HEK293 (cell line): ENCODE results near the gene SHLD1.

Experiments
- MYNN ChIP-seq: fragments of 450-650 bp; formaldehyde crosslinking; IDR thresholded peaks from 2 replicates; pipeline ENCODE4 v1.5.1; 2016; ENCODE audit warnings: missing biosample characterization, missing genetic modification characterization, borderline replicate concordance
- SP7 ChIP-seq: fragments of 450-650 bp; formaldehyde crosslinking; IDR thresholded peaks from 2 replicates; pipeline ENCODE4 v1.5.1; 2016; ENCODE audit warnings: missing biosample characterization, missing genetic modification characterization
- ZBTB17 ChIP-seq: fragments of 450-650 bp; formaldehyde crosslinking; IDR thresholded peaks from 2 replicates; pipeline ENCODE4 v1.5.1; 2016; ENCODE audit warnings: missing biosample characterization, missing genetic modification characterization
- ZBTB20 ChIP-seq: fragments of 450-650 bp; formaldehyde crosslinking; IDR thresholded peaks from 2 replicates; pipeline ENCODE4 v1.5.1; 2016; ENCODE audit warnings: missing biosample characterization, missing genetic modification characterization
- ZNF140 ChIP-seq: fragments of 450-650 bp; formaldehyde crosslinking; IDR thresholded peaks from 2 replicates; pipeline ENCODE4 v1.5.1; 2016; ENCODE audit warnings: missing biosample characterization, missing genetic modification characterization
- ZNF37A ChIP-seq: fragments of 450-650 bp; IDR thresholded peaks from 2 replicates; pipeline ENCODE4 v1.5.1; 2018; ENCODE audit warnings: missing biosample characterization, missing genetic modification characterization
- ZNF548 ChIP-seq: fragments of 450-650 bp; formaldehyde crosslinking; IDR thresholded peaks from 2 replicates; pipeline ENCODE4 v1.5.1; 2016; ENCODE audit warnings: missing biosample characterization, missing genetic modification characterization
- ZNF785 ChIP-seq: fragments of 450-650 bp; formaldehyde crosslinking; IDR thresholded peaks from 2 replicates; pipeline ENCODE4 v1.5.1; 2016; ENCODE audit warnings: missing biosample characterization, missing genetic modification characterization
- TF ChIP-seq, protein P1 (sequence below): fragments of 450-650 bp; formaldehyde crosslinking; IDR thresholded peaks from 2 replicates; pipeline ENCODE4 v1.5.1; 2016; ENCODE audit warnings: missing biosample characterization, missing genetic modification characterization
- TF ChIP-seq, protein P2 (sequence below): fragments of 450-650 bp; formaldehyde crosslinking; IDR thresholded peaks from 2 replicates; pipeline ENCODE4 v1.5.1; 2016; ENCODE audit warnings: missing biosample characterization, missing genetic modification characterization
- TF ChIP-seq, protein P3 (sequence below): fragments of 450-650 bp; formaldehyde crosslinking; IDR thresholded peaks from 2 replicates; pipeline ENCODE4 v1.5.1; 2016; ENCODE audit warnings: missing biosample characterization, missing genetic modification characterization, low read depth
- TF ChIP-seq, protein P4 (sequence below): fragments of 450-650 bp; formaldehyde crosslinking; IDR thresholded peaks from 2 replicates; pipeline ENCODE4 v1.5.1; 2016; ENCODE audit warnings: missing biosample characterization, missing genetic modification characterization

DNA sequence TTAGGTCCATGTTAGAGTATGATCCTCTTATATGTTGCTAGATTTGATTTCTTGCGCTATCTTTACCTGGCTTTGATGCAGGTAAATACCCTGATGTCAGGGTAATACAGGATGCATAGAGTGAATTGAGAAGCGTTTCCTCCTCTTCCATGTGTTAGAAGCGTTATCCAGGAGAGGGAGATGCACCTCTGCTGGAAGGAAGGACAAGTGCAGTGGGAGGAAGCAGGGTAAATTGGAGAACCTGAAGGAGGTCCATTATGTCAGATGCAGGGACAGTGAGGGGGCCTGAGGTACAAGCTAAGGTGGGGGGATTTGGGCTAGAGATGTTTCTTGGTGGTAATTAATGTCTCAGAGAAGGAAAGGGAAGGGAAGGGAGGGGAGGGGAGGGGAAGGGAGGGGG is 7.7 kb downstream of the SHLD1 start:
- TF ChIP-seq ZNF785 (tag by site-specific recombination) (no peak), ZBTB17 (no peak), ZNF140 (tag by site-specific recombination) (no peak), ZBTB20 (no peak), ZNF37A (tag by site-specific recombination) (no peak), MYNN (no peak), ZNF548 (tag by site-specific recombination) (no peak), SP7 (no peak)
- TF ChIP-seq, protein P1, sequence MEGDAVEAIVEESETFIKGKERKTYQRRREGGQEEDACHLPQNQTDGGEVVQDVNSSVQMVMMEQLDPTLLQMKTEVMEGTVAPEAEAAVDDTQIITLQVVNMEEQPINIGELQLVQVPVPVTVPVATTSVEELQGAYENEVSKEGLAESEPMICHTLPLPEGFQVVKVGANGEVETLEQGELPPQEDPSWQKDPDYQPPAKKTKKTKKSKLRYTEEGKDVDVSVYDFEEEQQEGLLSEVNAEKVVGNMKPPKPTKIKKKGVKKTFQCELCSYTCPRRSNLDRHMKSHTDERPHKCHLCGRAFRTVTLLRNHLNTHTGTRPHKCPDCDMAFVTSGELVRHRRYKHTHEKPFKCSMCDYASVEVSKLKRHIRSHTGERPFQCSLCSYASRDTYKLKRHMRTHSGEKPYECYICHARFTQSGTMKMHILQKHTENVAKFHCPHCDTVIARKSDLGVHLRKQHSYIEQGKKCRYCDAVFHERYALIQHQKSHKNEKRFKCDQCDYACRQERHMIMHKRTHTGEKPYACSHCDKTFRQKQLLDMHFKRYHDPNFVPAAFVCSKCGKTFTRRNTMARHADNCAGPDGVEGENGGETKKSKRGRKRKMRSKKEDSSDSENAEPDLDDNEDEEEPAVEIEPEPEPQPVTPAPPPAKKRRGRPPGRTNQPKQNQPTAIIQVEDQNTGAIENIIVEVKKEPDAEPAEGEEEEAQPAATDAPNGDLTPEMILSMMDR (tag by site-specific recombination) = no peak
- TF ChIP-seq, protein P2, sequence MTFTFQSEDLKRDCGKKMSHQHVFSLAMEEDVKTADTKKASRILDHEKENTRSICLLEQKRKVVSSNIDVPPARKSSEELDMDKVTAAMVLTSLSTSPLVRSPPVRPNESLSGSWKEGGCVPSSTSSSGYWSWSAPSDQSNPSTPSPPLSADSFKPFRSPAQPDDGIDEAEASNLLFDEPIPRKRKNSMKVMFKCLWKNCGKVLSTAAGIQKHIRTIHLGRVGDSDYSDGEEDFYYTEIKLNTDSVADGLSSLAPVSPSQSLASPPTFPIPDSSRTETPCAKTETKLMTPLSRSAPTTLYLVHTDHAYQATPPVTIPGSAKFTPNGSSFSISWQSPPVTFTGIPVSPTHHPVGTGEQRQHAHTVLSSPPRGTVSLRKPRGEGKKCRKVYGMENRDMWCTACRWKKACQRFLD (tag by site-specific recombination) = no peak
- TF ChIP-seq, protein P3, sequence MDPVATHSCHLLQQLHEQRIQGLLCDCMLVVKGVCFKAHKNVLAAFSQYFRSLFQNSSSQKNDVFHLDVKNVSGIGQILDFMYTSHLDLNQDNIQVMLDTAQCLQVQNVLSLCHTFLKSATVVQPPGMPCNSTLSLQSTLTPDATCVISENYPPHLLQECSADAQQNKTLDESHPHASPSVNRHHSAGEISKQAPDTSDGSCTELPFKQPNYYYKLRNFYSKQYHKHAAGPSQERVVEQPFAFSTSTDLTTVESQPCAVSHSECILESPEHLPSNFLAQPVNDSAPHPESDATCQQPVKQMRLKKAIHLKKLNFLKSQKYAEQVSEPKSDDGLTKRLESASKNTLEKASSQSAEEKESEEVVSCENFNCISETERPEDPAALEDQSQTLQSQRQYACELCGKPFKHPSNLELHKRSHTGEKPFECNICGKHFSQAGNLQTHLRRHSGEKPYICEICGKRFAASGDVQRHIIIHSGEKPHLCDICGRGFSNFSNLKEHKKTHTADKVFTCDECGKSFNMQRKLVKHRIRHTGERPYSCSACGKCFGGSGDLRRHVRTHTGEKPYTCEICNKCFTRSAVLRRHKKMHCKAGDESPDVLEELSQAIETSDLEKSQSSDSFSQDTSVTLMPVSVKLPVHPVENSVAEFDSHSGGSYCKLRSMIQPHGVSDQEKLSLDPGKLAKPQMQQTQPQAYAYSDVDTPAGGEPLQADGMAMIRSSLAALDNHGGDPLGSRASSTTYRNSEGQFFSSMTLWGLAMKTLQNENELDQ (tag by site-specific recombination) = no peak
- TF ChIP-seq, protein P4, sequence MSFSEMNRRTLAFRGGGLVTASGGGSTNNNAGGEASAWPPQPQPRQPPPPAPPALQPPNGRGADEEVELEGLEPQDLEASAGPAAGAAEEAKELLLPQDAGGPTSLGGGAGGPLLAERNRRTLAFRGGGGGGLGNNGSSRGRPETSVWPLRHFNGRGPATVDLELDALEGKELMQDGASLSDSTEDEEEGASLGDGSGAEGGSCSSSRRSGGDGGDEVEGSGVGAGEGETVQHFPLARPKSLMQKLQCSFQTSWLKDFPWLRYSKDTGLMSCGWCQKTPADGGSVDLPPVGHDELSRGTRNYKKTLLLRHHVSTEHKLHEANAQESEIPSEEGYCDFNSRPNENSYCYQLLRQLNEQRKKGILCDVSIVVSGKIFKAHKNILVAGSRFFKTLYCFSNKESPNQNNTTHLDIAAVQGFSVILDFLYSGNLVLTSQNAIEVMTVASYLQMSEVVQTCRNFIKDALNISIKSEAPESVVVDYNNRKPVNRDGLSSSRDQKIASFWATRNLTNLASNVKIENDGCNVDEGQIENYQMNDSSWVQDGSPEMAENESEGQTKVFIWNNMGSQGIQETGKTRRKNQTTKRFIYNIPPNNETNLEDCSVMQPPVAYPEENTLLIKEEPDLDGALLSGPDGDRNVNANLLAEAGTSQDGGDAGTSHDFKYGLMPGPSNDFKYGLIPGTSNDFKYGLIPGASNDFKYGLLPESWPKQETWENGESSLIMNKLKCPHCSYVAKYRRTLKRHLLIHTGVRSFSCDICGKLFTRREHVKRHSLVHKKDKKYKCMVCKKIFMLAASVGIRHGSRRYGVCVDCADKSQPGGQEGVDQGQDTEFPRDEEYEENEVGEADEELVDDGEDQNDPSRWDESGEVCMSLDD (tag by site-specific recombination) = no peak
